Parathyroid adenoma (tissue), 2 donors: ENCODE results near the gene DHDDS.

Experiments used
- H2AFZ ChIP-seq: fragments of 300-600 bp; sonication (generic); one replicate; pipeline ENCODE4 v1.7.0; 2017; ENCODE audit warnings: antibody characterized with exemption, mild to moderate bottlenecking
- H3K27ac ChIP-seq: fragments of 300-600 bp; sonication (generic); one replicate; pipeline ENCODE4 v1.7.0; 2017
- H3K27me3 ChIP-seq: fragments of 300-600 bp; sonication (generic); one replicate; pipeline ENCODE4 v1.7.0; 2017; ENCODE audit warnings: low read length; ENCODE audit not compliant: control insufficient read depth, insufficient read depth
- H3K36me3 ChIP-seq: fragments of 300-600 bp; sonication (generic); one replicate; pipeline ENCODE4 v1.7.0; 2017; ENCODE audit warnings: low read length; ENCODE audit not compliant: control insufficient read depth, insufficient read depth
- H3K4me1 ChIP-seq: fragments of 300-600 bp; sonication (generic); one replicate; pipeline ENCODE4 v1.7.0; 2017; ENCODE audit warnings: control low read depth
- H3K4me2 ChIP-seq: fragments of 300-600 bp; sonication (generic); one replicate; pipeline ENCODE4 v1.7.0; 2017; ENCODE audit warnings: low read length
- H3K4me3 ChIP-seq: fragments of 300-600 bp; sonication (generic); one replicate; pipeline ENCODE4 v1.7.0; 2017; ENCODE audit warnings: low read depth, low read length
- H3K79me2 ChIP-seq: fragments of 300-600 bp; sonication (generic); one replicate; pipeline ENCODE4 v1.7.0; 2017; ENCODE audit warnings: control low read depth
- H3K9ac ChIP-seq: fragments of 300-600 bp; sonication (generic); one replicate; pipeline ENCODE4 v1.7.0; 2017; ENCODE audit warnings: mild to moderate bottlenecking
- H3K9me3 ChIP-seq: fragments of 300-600 bp; sonication (generic); one replicate; pipeline ENCODE4 v1.7.0; 2017; ENCODE audit warnings: low read length; ENCODE audit not compliant: control insufficient read depth
- TF ChIP-seq, protein P1 (sequence below): fragments of 300-600 bp; sonication (generic); IDR thresholded peaks from one replicate; pipeline ENCODE4 v1.7.0; 2017; ENCODE audit warnings: antibody characterized with exemption, mild to moderate bottlenecking
- donor health status: primary hyperparathyroidism.

DHDDS gene

DNA sequence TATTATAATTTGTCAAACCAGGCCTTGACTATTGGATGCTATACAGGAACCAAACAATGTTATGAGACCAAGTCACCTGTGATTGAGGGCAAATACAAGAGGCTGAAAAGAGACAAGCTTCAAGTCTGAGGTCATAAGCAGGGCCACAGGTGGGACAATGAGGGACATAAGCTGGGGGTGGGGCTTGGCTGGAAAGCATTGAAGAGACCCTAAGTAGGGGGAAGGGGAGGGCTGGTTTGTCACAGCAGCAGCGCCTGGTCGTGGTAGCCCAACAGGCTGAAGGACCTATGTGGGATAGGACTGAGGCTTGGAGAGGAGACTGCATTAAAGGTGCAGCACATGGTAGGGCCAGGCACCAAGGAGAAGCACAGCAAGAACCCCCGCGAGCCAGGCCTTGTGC, 58.0 kb downstream of the DHDDS start:
- no peak overlapping the region for H3K27ac ChIP-seq
- no peak overlapping the region for H3K4me2 ChIP-seq
- TF ChIP-seq, protein P1, sequence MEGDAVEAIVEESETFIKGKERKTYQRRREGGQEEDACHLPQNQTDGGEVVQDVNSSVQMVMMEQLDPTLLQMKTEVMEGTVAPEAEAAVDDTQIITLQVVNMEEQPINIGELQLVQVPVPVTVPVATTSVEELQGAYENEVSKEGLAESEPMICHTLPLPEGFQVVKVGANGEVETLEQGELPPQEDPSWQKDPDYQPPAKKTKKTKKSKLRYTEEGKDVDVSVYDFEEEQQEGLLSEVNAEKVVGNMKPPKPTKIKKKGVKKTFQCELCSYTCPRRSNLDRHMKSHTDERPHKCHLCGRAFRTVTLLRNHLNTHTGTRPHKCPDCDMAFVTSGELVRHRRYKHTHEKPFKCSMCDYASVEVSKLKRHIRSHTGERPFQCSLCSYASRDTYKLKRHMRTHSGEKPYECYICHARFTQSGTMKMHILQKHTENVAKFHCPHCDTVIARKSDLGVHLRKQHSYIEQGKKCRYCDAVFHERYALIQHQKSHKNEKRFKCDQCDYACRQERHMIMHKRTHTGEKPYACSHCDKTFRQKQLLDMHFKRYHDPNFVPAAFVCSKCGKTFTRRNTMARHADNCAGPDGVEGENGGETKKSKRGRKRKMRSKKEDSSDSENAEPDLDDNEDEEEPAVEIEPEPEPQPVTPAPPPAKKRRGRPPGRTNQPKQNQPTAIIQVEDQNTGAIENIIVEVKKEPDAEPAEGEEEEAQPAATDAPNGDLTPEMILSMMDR = no peak
- no peak overlapping the region for H2AFZ ChIP-seq
- no peaks in the 10 kb centered on the region for H3K27me3 ChIP-seq
- no peaks in the 10 kb centered on the region for H3K79me2 ChIP-seq
- no peaks in the 10 kb centered on the region for H3K9me3 ChIP-seq
- H3K4me1 ChIP-seq = no peaks in the 10 kb centered on the region
- no peak overlapping the region for H3K9ac ChIP-seq
- no peaks in the 10 kb centered on the region for H3K36me3 ChIP-seq
- H3K4me3 ChIP-seq = no peak overlapping the region

DNA sequence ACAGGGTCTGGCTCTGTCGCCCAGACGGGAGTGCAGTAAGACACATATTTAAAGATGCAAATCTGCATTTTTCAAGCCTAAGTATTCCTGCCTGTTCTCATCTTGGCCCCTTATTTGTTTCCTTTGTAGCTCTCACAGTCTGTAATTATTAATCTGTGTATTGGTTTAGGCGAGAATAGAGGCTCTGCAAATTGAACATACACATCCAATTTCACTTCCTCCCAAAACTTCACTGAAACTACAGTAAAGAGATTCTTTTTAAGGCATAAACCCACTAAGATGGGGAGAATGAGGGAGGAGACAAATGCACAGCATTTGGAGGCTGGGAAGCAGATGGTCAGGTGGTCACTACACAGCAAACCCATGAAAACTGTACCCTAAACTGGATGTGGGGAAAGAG, 61.1 kb downstream of the DHDDS start:
- H3K36me3 ChIP-seq = no peaks in the 10 kb centered on the region
- no peak overlapping the region for H2AFZ ChIP-seq
- H3K27me3 ChIP-seq = no peaks in the 10 kb centered on the region
- TF ChIP-seq, protein P1 = no peak
- no peaks in the 10 kb centered on the region for H3K79me2 ChIP-seq
- no peaks in the 10 kb centered on the region for H3K4me1 ChIP-seq
- no peak overlapping the region for H3K9ac ChIP-seq
- no peak overlapping the region for H3K4me3 ChIP-seq
- H3K4me2 ChIP-seq = no peak overlapping the region
- no peaks in the 10 kb centered on the region for H3K9me3 ChIP-seq
- H3K27ac ChIP-seq = no peak overlapping the region

DNA sequence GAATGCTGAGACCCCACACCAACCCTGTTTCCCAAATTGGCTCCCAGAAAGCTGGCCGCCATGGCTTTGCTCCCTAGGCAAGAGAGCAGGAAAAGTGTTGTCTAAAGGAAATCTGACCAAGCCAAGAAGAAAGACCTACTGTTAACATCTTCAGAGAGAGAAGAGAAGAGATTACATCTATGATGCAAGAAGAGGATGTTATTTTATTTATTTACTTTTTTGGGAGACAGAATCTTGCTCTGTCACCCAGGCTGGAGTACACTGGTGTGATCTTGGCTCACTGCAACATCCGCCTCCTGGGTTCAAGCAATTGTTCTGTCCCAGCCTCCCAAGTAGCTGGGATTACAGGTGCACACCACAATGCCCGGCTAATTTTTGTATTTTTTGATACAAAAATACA, 61.8 kb downstream of the DHDDS start:
- Histone ChIP-seq H3K27me3 (no peaks in the 10 kb centered on the region), H3K4me1 (no peaks in the 10 kb centered on the region), H3K27ac (no peak overlapping the region), H3K79me2 (no peaks in the 10 kb centered on the region), H3K36me3 (no peaks in the 10 kb centered on the region), H3K9ac (no peak overlapping the region), H2AFZ (no peak overlapping the region), H3K9me3 (no peaks in the 10 kb centered on the region), H3K4me3 (no peak overlapping the region), H3K4me2 (no peak overlapping the region)
- TF ChIP-seq, protein P1 = no peak

DNA sequence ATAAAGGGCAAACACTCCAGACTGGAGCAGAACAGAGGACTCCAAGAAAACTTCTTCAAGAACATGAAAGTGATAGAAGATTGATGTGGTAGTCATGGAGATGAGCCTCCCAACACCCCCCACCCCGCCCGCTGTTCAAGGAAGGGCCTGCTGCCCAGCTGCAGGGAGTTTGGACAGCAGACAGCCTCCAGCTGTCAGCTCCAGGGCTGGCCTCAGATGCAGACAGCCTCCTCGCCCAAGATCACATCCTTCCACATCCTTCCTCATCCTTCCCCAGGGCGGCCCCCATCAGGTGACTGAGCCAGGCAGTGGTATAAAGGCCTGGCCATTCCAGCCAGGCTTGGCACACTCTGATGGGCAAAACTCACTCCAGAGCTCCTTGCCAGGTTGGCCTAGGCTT, 64.7 kb downstream of the DHDDS start:
- Histone ChIP-seq H3K4me3 (no peak overlapping the region), H3K27ac (no peak overlapping the region), H3K4me2 (no peak overlapping the region), H2AFZ (no peak overlapping the region), H3K36me3 (no peaks in the 10 kb centered on the region), H3K9ac (no peak overlapping the region), H3K27me3 (no peaks in the 10 kb centered on the region), H3K79me2 (no peaks in the 10 kb centered on the region), H3K4me1 (no peaks in the 10 kb centered on the region), H3K9me3 (no peaks in the 10 kb centered on the region)
- TF ChIP-seq, protein P1 = no peak

DNA sequence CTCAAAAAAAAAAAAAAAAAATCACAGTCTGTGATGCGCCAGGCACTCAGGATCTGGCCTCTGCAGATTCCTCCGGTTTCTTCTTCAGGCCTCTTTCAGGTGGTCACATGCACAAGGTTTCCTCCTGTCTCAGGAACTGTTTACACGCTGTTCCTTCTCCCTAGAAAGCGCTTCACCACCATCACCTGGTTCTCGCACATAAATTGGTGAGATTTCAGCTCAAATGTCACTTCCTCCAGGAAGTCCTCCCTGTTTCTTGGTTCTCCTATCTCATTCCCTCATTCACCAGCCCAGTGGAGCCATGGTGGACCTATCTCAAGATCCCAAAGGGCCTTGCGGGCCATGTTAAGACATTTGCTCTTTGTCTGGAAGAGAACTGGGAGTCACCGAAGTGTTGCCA, 66.8 kb downstream of the DHDDS start:
- no peak overlapping the region for H3K9ac ChIP-seq
- TF ChIP-seq, protein P1 = no peak
- no peaks in the 10 kb centered on the region for H3K79me2 ChIP-seq
- no peak overlapping the region for H3K4me3 ChIP-seq
- no peak overlapping the region for H2AFZ ChIP-seq
- no peaks in the 10 kb centered on the region for H3K9me3 ChIP-seq
- H3K27me3 ChIP-seq = no peaks in the 10 kb centered on the region
- H3K4me2 ChIP-seq = no peak overlapping the region
- H3K4me1 ChIP-seq = no peaks in the 10 kb centered on the region
- no peak overlapping the region for H3K27ac ChIP-seq
- no peaks in the 10 kb centered on the region for H3K36me3 ChIP-seq
